ENCODE measurements around the gene ERC1.
"Not testable (repeated sequence)": the region's sequence is repeated elsewhere in the genome, so short reads cannot be mapped to it uniquely, and the experiment has no call there.

ERC1 gene

DNA sequence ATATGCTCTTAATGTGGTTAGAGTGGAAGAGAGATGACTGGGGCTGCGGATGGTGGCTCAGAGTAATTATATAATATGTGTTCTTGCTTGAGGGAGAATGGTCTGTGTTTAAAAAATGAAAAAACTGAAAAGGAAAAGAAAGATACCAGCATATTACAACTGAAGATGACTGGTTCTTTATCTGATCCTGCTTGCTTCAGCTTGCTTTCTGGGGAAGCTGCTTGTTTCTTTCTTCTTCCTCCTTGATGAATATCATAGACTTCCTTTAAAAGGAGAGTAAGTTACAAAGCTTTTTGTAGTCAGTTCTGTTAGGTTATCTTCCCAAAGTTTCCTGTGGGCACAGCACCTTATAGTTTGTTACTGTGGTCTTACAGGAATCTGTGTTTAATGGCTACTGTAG is 210.9 kb downstream of the ERC1 start:
- DNase-seq (ENCODE audit: low read depth): no peak
- TF ChIP-seq MYC (IDR thresholded peaks at IDR 0.05; ENCODE audit: low read depth, low read length) (no peak), POLR2A (IDR thresholded peaks at IDR 0.05; ENCODE audit: extremely low read depth, insufficient read length) (no peak)
- H3K4me3 ChIP-seq (ENCODE audit: low read depth, low read length): no peak overlapping the region

DNA sequence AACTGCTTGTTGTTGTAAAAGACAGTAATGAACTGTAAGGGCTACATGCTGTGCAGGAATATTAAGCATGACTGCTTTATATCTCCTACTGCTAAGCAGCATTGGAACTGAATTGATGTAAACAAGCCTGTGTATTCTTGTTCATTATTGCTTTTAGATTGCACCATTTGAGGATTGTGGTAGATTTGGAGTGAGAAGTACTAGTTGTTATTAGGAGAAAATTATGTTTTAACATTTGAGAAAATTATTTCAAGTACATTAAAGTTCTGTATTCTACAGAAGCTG is 212.7 kb downstream of the ERC1 start:
- TF ChIP-seq CTCF (IDR thresholded peaks at IDR 0.05; ENCODE audit: low read depth, low read length) (no peak), POLR2A (IDR thresholded peaks at IDR 0.05; ENCODE audit: extremely low read depth, insufficient read length) (no peak), MAX (IDR thresholded peaks at IDR 0.05; ENCODE audit: low read depth, low read length) (no peak)
- no peak overlapping the region for H3K4me3 ChIP-seq (ENCODE audit: low read depth, low read length)
- no peak for DNase-seq (ENCODE audit: low read depth)

DNA sequence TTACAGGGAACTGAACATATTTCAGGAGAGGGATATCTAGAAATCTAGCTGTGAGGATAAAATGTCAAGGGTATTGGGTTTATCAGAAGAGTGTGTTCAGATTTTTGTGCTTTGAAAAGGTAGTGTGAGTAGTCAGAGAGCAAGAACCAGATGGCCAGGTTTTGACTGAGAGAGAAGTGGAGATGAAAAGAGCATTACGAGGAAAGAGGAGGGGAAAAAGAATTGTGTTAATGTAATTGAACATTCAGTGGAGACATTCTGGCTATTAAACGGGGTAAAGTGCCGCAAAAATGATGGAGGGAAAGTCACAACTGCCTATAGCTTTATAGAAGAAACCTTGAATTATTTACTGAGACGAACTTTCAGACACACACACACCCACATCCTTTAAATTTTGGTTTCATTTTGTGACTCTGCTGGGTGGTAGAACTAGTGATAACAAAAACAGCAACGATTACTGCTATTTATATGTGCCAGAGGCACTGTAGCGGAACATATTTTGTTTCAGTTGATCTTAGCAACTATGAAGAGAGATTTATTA is 213.6 kb downstream of the ERC1 start:
- no peak for TF ChIP-seq MAX (IDR thresholded peaks at IDR 0.05; ENCODE audit: low read depth, low read length)
- TF ChIP-seq CTCF (IDR thresholded peaks at IDR 0.05; ENCODE audit: low read depth, low read length): no peak
- no peak for TF ChIP-seq POLR2A (IDR thresholded peaks at IDR 0.05; ENCODE audit: extremely low read depth, insufficient read length)
- no peak for TF ChIP-seq MYC (IDR thresholded peaks at IDR 0.05; ENCODE audit: low read depth, low read length)
- no peak overlapping the region for H3K4me3 ChIP-seq (ENCODE audit: low read depth, low read length)
- no peak for DNase-seq (ENCODE audit: low read depth)

DNA sequence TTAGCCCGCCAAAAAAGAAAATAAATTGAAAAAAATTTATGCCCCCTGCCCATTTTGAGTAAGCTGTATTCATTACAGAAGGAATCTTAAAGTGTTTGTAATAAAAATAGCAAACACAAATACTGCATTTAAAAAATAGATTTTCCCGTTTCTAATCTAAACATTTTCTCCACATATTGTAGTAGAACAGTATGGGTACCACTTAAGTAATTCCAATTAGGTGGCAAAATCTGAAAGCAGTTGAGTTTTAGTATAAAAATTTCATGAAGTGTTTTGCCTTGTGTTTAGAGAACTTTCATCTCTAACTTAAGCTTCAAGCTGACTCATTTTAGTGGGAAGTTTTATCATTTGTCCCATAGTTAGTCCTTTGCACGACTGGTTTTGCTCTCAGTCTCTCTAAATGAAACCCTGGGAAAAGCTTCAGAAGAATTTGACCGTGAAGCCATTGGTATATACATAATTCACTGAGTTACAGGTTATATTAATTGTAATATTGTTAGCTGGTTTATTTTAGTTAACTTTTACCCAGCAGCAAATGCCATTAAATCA is 214.6 kb downstream of the ERC1 start:
- TF ChIP-seq MAX (IDR thresholded peaks at IDR 0.05; ENCODE audit: low read depth, low read length): no peak
- TF ChIP-seq CTCF (IDR thresholded peaks at IDR 0.05; ENCODE audit: low read depth, low read length): no peak
- no peak for TF ChIP-seq MYC (IDR thresholded peaks at IDR 0.05; ENCODE audit: low read depth, low read length)
- no peak for TF ChIP-seq POLR2A (IDR thresholded peaks at IDR 0.05; ENCODE audit: extremely low read depth, insufficient read length)
- no peak overlapping the region for H3K4me3 ChIP-seq (ENCODE audit: low read depth, low read length)
- no peak for DNase-seq (ENCODE audit: low read depth)

GRCh38 chr12:1206118-1206734 is 215.2 kb downstream of the ERC1 start:
- no peak overlapping the region for H3K4me3 ChIP-seq (ENCODE audit: low read depth, low read length)
- DNase-seq (ENCODE audit: low read depth): no peak
- TF ChIP-seq POLR2A (IDR thresholded peaks at IDR 0.05; ENCODE audit: extremely low read depth, insufficient read length): no peak
- TF ChIP-seq CTCF (IDR thresholded peaks at IDR 0.05; ENCODE audit: low read depth, low read length): no peak
- TF ChIP-seq MAX (IDR thresholded peaks at IDR 0.05; ENCODE audit: low read depth, low read length): no peak
- no peak for TF ChIP-seq MYC (IDR thresholded peaks at IDR 0.05; ENCODE audit: low read depth, low read length)

- TF ChIP-seq POLR2A (IDR thresholded peaks at IDR 0.05; ENCODE audit: extremely low read depth, insufficient read length) (no peak), MYC (IDR thresholded peaks at IDR 0.05; ENCODE audit: low read depth, low read length) (no peak)
- DNase-seq (ENCODE audit: low read depth): no peak
Observed at GRCh38 chr12:1207276-1207675, 216.3 kb downstream of the ERC1 start.

DNA sequence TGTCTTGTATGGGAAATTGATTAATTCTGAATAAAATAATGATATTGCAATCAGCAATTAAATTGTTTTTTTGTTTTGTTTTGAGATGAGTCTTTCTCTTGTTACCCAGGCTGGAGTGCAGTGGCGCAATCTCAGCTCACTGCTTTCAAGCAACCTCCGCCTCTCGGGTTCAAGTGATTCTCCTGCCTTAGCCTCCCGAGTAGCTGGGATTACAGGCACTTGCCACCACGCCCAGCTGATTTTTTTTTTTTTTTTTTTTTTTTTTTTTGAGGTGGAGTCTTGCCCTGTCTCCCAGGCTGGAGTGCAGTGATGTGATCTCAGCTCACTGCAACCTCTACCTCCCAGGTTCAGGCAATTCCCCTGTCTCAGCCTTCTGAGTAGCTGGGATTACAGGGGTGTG is 217.7 kb downstream of the ERC1 start:
- DNase-seq (ENCODE audit: low read depth); H3K4me3 ChIP-seq (ENCODE audit: low read depth, low read length): not testable (repeated sequence)

More at GRCh38 chr12:1207276-1207675, 216.3 kb downstream of the ERC1 start:
- no peak overlapping the region for H3K4me3 ChIP-seq (ENCODE audit: low read depth, low read length)

All from NB4 (cell line).